Hematopoietic multipotent progenitor cell treated with erythropoietin and hydrocortisone succinate and interleukin-3 and kit ligand, for 15 days (in vitro differentiated cells): Measurements from ENCODE around the gene MPP3.
"Not testable (repeated sequence)": the region's sequence is repeated elsewhere in the genome, so short reads cannot be mapped to it uniquely, and the experiment has no call there.

ENCODE experiments used
- DNase-seq: peaks from one replicate; pipeline ENCODE4 v3.0.0-alpha.2; 2015; ENCODE audit warnings: low spot score

Gene MPP3

GRCh38 chr17:43832976-43833829, at the start of gene MPP3:
TSS of gene MPP3 (minus strand) at chr17:43833146. CDS start at chr17:43831906, 1,240 bp downstream.
- DNase-seq = peak; percentile 32

DNA sequence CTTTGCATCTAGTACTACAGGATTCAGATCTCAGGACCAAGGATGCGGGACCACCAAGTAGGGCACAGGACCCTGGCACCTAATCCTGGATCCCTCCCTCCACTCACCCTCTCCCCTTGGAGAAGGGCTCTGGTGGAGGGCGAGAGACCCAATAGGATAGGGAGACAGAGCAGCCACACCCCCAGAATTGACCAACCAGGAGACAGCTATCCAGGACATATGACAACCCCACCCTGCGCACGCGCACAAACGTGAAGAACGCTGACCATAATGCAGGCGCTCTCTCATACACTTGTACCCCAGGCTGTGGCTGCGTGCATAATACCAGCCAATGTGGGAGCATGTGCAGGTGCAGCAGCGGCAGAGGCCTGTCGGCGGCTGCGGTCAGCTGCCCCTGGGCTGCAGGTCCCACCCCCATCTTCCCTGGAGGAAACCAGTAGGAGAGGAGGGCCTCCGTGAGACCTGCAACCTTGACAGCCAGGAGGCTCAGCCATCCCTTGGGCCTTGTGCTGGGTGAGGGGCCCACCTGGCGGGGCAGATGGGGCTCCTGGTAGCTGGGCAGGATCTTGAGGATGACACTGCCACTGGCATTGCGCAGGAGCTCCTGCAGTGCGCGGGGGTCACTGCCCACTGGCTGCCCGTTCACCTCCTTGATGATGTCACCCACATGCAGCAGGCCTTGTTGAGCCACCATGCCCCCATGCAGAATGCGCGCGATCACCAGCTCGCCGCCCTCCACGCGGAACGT, 49.0 kb upstream of the MPP3 start:
- DNase-seq = no peak

DNA sequence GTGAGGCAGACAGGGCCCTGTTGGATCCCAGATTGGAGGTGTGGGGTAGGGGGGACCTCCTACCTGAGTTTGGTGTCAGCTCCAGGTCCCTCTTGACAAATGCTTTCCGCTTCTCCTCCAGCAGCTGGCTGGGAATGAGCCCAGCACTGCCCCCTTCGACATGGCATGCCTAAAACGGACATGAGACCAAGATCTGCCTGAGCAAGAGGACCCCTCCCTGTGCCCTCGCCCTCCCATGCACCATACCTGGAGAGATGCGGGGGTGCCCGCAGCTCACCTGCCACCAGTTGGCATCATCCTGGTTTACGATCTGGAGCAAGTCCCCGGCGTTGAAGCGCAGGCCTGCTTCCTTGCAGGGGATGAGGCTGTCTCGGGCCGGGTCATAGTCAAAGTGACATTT, 48.2 kb upstream of the MPP3 start:
- no peak for DNase-seq

DNA sequence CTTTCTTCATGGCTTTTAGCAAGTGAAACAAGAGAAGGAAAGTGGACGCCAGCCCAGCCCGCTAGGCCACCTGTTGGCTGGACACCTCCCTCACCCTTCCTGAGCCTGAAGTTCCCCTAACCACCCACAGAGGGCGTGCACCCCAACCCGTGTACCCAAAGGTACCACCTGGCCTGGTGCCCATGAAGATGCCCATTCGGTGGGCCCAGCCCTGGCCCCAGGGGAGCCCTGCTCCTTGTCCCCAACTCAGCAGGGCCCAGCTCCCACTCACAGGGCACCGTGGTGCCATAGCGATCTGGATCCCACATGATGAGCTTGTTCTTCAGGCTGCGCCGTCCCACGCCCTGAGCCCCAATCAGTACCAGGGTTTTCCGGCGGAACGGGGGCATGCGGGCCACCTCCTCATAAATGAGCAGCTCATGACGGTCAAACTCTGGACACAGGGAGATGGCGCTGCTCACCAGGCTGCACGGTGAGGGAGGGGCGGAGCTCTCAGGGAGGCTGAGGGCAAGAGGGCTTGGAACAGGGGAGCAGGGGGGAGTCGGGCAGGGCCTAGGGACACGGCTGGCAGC, 47.6 kb upstream of the MPP3 start:
- peak; percentile 50 for DNase-seq

- no peak for DNase-seq
Measured at GRCh38 chr17:43879723-43880419, 46.9 kb upstream of the MPP3 start.

DNA sequence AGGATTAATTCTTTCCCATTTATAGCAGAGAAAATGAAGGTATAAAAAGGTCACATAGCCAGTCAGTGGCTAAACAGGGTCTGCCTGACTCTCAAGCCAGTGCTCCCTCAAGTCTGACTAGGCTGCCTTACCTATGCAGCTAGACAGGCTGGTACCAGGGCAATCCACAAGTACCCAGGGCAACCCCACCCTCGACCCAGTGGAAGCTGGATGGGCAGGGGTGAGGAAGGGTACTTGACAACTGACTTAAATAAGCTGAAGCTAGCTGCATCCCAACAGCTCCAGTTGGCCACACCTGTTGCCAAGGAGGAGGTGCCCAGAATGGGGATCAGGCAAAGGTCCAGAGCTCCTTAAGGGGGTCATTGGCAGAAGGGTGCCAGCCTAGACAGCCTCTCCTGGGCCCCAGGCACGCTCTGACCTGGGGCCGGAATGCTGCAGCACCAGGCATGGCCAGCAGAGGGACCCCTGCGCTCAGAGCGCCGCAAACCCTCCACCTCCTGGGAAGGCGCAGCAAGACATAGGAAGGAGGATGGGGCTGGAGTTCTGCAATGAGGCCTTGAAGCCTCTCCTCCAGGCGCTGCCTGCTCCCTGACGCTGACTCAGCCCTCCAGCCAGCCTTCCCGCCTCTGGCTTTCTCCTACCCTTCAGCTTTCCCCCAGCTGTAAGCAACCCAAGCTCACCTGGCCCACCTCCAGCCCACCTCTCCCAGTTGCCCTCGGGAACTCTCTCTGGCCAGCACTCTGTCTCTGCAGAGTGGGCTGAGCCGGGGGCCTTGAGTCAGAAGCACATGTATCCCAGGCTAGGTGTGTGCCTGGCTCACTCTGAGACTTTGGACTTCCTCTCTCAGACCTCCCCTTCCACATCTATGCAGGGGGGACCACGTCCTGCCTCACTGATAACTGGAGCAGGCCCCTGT, 45.6 kb upstream of the MPP3 start:
- DNase-seq = peak; percentile 60

DNA sequence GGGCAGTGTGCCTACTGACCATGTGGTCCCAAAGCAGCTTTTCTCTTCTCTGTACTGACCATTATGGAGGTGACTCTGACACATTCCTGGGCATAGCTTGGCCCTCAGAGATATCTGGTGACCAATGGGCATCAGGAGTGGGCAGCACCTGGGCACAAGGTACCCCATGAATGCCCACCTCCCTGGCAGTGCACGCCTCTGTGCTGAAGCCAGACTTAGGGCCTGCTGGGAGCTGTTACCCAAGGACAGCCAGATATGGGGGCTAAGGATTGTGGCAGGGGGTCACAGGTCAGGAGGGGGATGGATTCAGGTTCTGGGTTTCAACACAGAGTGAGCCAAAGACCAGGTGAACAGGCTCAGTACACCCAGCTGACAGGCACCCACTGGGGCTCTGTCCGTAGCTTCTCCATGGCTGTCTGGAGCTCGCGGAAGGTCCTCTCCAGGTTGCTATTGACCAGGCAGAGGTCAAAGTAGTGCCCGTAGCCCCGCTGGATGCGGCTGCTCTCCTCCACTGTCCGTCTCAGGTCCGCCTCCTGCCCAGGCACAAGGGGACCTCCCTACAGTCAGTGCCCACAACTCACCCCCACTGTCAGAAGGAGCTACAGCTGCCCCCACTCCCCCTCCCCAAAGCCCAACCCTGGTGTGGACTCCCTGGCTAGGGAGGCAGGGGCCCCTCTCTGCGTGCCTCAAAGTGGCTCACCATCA, 44.7 kb upstream of the MPP3 start:
- DNase-seq = no peak

DNA sequence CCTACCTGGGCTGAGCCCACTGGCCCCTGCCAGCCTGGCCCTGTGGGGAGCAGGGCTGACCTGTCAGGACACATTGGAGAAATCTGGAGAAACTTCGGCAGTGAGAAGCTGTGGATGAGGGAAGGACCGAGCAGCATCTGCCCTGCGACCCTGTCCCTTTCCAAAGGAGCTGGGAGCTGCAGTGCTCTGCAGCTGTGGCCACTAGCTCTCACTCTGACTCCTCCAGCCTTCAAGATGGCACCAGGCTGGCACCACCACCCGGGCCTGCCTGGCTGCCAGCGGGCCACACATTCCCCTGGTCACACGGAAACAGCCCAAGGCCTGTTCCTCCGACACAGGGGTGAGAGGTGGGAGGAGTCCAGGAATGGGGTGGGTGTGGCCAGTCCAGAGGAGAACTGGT, 44.1 kb upstream of the MPP3 start:
- DNase-seq = no peak

GRCh38 chr17:43875476-43876147, 42.7 kb upstream of the MPP3 start:
- no peak for DNase-seq

DNA sequence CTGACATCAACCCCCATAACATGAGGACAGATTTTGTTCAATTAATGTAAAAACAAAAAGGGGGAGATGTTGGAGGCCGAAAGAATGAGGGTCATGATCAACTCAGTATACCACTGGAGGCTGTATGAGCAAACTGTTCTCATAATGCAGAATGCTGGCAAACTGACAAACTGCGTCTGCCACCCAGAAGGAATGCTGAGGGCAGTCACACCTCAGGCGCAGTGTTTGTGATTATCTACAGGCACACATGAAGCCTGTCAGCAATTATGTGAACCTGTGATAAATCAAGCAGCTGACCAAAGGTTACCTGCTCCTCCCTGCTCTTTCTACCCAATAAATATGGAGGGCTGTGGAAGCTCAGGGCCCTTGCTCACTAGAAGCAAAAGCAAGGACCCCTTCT, 41.3 kb upstream of the MPP3 start:
- no peak for DNase-seq

GRCh38 chr17:43873815-43874214, 40.9 kb upstream of the MPP3 start:
- no peak for DNase-seq

- no peak for DNase-seq
Measured at GRCh38 chr17:43873091-43873490, 40.1 kb upstream of the MPP3 start.

DNA sequence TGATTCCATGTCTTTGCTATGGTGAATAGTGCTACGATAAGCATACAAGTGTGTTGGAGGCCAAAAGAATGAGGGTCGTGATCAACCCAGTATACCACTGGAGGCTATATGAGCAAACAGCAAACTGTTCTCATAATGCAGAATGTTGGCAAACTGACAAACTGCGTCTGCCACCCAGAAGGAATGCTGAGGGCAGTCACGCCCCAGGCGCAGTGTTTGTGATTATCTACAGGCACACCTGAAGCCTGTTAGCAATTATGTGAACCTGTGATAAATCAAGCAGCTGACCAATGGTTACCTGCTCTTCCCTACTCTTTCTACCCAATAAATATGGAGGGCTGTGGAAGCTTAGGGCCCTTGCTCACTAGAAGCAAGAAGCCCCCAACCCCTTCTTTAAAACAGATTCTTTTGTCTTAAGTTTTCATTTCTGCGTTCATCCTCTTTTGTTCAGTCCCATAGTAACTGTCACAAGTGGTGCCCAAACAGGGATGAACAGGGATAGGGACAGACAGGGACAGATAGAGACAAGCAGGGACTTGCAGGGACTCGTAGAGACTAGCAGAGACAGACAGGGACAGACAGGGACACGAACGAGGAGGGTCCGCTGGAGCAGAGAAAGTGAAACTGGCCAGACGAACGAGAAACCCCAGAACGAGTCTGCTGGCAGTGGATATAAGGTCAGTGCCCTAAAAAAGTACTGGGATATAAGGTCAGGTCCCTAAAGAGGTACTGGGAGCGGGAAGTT, 39.2 kb upstream of the MPP3 start:
- DNase-seq = no peak

- DNase-seq = not testable (repeated sequence)
Measured at GRCh38 chr17:43869031-43869430, 36.1 kb upstream of the MPP3 start.

DNA sequence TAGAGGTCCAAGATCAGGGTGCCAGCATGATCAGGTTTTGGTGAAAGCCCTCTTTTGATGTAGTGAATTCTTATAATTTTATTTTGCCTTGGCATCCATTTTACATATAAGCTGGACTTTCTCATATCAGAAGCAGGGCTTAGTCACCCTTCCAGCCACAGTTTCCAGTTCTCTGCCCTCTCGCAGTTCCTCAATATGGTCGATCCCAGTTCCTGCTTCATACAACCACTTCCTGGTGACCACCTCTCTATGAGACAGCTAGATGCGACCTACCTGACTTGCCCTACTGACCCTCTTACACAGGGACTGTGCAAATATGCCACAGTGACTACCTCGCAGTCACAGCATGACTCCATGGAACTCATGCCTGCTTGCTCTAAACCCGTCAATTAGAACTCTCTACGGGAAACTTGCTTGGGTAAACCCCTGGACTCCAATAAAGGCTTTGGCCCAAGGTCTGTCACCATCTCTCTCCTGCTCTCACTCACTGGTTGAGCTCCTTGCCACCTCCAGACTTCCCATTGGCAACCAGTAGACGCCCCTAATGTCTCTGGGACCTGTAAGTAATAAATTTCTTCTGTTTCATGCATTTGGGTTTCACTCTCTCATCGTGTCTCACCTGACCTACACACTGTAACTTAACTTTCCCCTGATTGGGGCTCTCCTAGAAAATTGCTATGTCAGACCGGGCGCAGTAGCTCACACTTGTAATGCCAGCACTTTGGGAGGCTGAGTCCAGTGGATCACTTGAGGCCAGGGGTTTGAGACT, 35.5 kb upstream of the MPP3 start:
- DNase-seq = no peak

DNA sequence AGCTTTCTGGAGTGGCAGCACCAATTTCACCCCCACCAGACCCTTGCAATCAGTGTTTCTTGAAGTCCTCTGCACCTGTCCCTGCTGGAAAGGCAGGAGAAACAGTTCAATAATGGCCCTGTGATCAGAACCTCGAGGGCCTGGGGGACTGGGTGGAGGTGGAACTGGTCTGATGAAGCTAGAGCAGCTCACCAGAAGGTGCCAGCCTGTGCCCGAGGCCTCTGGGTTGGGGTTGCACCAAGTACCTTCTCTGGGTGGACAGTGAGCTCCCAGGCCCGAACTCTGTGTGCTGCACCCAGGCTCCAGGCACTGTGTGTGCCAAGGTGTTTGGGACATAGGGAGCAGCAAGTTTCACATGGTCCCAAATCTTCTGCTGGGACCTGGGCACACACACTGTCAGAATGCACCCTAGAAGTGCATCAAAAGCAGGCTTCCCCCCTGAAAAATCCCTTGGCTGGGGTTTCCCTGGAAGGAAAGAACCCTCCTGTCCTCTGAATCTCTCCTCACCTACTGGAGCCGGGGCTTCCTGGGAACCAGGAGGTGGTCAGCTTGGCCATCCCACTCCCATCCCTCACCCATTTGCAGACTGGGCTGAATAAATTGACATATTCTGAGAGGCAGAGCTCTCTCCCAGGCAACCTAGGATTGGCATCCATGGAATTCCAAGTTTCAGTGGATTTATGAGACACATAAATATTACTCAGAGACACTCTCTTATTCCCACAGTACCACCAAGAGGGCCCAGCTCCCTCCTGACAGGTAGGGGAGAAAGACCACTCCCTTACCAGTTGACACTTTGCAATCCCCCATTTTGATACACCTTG, 31.4 kb upstream of the MPP3 start:
- no peak for DNase-seq

DNA sequence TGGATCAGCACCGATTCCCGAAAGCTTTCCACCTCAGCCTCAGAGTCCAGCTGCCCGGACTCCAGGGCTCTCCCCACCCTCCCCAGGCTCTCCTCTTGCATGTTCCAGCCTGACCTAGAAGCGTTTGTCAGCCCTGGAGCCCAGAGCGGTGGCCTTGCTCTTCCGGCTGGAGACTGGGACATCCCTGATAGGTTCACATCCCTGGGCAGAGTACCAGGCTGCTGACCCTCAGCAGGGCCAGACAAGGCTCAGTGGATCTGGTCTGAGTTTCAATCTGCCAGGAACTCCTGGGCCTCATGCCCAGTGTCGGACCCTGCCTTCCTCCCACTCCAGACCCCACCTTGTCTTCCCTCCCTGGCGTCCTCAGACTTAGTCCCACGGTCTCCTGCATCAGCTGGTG, 29.0 kb upstream of the MPP3 start:
- no peak for DNase-seq
